HG03460 (cell line): ENCODE measurements around the gene PAQR5.
"Not testable (repeated sequence)": the region's sequence is repeated elsewhere in the genome, so short reads cannot be mapped to it uniquely, and the experiment has no call there.

ENCODE experiments used
- ATAC-seq: cut with Tn5 transposase; IDR thresholded peaks from one replicate; pipeline ENCODE4 v1.9.1; 2021; ENCODE audit not compliant: unreplicated experiment

The PAQR5 gene

GRCh38 chr15:69346112-69346511, 47.4 kb downstream of the PAQR5 start:
- no peak for ATAC-seq

GRCh38 chr15:69351333-69351732, 52.6 kb downstream of the PAQR5 start:
- ATAC-seq = no peak

DNA sequence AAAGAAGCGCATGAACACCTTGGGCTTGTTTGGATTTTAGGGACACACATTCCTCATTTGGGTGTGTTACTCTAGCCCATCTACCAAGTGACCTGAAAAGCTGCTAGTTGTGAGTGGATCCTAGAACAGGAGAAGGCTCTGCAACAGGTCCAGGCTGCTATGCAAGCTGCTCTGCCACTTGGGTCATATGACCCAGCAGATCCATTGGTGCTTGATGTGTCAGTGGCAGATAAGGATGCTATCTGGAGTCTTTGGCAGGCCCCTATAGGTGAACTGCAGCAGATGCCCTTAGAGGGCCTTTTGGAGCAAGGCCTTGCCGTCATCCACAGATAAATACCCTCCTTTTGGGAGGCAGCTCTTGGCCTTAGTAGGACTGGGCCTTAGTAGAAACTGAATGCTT, 53.2 kb downstream of the PAQR5 start:
- no peak for ATAC-seq

- ATAC-seq = no peak
Measured at GRCh38 chr15:69357773-69358771, 59.4 kb downstream of the PAQR5 start.

DNA sequence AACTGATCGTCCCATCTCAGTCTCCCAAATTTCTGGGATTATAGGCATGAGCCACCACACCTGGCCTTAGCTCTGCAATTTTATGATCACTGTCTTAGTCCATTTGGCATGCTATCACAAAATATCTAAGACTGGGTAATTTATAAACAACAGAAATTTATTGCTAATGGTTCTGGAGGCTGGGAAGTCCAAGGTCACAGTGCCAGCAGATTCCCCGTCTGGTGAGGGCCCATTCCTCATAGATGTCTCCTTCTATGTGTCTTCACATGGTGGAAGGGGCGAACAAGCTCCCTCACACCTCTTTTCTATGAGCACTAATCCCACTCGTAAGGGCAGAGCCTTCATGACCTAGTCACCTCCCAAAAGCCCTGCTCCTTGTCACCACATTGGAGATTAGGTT, 60.1 kb downstream of the PAQR5 start:
- ATAC-seq = no peak

- no peak for ATAC-seq
Measured at GRCh38 chr15:69359722-69360121, 61.0 kb downstream of the PAQR5 start.

GRCh38 chr15:69360642-69361041, 61.9 kb downstream of the PAQR5 start:
- no peak for ATAC-seq

DNA sequence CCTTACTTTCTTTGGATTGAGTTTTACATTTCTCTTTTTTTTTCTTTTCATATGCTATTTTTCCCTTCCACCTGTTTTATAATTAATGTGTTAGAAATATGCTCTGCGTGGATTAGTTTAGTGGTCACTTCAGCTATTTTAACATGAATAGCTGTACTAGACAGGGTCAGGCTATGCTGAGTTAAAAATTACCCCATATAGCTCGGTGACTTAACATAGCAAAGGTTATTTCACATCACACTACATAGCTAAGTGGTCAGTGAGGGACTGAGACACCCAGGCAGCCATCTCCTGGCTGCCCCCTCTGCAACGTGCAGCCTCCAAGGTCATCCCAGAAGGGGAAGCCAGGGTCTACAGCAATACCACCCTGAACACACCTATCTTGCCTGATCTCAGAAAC, 68.5 kb downstream of the PAQR5 start:
- ATAC-seq = no peak

- no peak for ATAC-seq
Measured at GRCh38 chr15:69369631-69370030, 70.9 kb downstream of the PAQR5 start.

- no peak for ATAC-seq
Measured at GRCh38 chr15:69373406-69373805, 74.7 kb downstream of the PAQR5 start.

DNA sequence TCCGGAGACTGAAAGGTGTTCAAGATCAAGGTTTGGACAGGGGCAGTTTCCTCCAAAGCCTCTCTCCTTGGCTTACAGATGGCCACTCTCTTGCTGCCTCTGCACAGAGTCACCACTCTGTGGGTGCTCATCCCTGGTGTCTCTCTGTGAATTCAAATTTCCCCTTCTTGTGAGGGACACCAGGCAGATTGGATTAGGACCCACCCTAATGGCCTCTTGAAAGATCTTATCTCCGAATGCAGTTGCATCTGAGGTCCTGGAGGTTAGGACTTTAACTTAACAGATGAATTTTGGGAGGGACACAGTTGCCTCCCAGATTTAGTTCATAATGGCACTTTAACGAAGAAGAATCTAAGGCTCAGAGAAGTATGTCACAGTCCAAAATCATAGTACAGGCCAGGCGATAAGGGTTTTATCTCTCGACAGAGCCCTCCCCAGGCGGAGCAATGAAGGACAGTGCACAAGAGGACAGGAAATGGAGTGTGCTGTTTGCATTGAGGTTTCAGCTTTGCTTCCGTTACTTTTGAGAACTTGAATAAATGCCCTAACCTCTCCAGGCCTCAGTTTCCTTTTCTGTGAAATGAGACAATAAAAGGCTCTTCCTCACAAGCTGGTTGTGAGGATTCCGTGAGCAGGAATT, 76.6 kb downstream of the PAQR5 start:
- no peak for ATAC-seq

- no peak for ATAC-seq
Measured at GRCh38 chr15:69377216-69377970, 78.7 kb downstream of the PAQR5 start.

- no peak for ATAC-seq
Measured at GRCh38 chr15:69380100-69380725, 81.5 kb downstream of the PAQR5 start.

DNA sequence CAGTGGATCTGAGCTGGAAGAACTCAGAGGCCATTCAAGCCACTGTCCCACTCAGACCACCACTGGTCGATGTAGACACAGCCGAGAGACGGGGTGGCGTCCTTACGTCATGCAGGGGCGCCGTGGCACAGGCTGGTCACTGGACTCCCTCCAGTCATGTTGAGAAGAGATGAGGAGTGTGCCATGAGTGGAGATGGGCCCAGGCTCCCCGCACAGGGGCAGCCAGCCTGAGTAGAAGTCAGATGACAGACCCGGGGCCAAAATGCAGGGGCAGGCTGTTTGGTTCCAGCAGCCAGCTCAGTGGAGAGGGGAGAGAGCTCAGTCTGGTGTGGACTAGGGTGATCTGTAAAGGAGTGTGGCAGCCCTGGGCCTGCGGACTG, 82.0 kb downstream of the PAQR5 start:
- ATAC-seq = no peak

DNA sequence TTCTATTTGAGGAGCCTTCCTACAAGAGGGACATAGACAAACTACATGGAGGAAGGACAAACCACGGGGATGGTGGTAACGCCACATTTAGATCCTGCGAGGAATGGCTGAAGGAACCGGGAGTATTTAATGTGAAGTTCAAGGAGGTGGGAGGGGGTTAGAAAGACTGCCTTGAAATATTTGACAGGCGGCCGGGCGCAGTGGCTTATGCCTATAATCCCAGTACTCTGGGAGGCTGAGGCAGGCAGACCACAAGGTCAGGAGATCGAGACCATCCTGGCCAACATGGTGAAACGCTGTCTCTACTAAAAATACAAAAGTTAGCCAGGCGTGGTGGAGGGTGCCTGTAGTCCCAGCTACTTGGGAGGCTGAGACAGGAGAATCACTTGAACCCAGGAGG, 83.5 kb downstream of the PAQR5 start:
- not testable (repeated sequence) for ATAC-seq

GRCh38 chr15:69384066-69384465, 85.4 kb downstream of the PAQR5 start:
- ATAC-seq = not testable (repeated sequence)

DNA sequence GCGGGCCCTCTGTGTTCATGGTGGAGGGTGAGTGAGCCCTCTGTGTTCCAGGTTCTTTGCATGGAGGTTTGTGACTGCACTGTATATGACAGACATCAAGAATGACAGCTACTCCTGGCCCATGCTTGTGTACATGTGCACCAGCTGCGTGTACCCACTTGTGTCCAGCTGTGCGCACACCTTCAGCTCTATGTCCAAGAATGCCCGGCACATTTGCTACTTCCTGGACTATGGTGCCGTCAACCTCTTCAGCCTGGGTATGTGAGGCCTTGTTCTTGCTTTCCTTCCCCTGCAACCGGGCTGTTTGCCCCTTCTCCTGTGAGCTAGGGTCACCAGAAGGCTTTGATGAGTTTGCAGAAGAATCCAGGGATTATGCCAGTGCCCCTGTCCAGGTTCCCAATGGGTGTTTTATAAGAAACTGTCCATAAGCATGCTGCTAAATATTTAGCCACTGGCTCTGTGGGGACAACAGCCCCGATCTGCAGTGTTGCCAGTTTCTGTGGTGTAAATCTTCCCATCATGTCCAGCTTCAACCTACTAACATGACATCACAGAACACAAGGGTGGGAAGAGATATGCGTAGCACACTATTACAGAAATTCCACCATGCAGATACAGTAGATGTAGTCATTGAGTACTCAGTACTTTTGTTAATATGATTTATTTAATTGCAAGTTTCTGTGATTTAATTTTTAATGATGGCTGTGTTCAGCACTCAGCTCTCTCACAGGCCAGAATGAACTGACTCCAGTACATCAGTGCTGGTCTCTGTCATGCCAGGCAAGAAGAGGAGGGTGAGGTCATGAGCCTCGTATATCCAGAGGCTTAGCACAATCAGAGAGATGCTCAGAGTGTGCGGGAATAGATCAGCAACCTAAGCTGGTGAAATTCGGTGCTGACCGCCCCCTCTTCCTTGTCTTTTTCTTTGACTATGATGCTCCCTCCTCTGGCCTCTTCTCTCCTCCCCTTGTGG, 86.2 kb downstream of the PAQR5 start:
- no peak for ATAC-seq

- ATAC-seq = no peak
Measured at GRCh38 chr15:69385831-69386230, 87.1 kb downstream of the PAQR5 start.

DNA sequence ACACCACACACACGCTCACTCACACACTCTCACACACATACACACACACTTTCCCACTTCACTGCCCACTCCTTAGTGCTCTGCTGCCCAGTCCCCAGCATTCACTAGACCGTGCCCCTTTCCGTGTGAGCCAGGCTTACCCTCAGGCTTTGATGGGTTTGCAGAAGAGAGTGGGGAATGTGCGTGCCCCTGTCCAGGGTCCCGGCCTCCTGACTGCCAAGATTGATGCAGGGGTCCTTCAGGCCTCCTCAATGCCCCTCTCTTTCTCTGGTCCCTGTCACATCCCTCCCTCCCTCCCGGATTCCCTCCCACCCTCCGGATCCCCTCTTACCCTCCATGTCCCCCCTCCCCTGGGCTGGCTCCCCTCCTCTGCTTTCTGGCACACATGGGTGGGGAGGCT, 87.6 kb downstream of the PAQR5 start:
- ATAC-seq = no peak

- no peak for ATAC-seq
Measured at GRCh38 chr15:69388260-69388705, 89.6 kb downstream of the PAQR5 start.
